Central memory CD8-positive, alpha-beta T cell (primary cell): Measurements from ENCODE around the gene CDH26.

Experiments
- ATAC-seq: fragments of 150-1000 bp; cut with Tn5 transposase; replicated peaks from 2 replicates; pipeline ENCODE4 v1.10.0; 2022; ENCODE audit warnings: mild to moderate bottlenecking, moderate FRiP score, moderate number of reproducible peaks; ENCODE audit not compliant: poor library complexity, severe bottlenecking; ENCODE audit errors: extremely low read depth
- DNase-seq, 2 donors: peaks; one replicate each; pipeline ENCODE4 v3.0.0; 2021; ENCODE audit warnings: low spot score in 2 of 2
- H3K27ac Mint-ChIP-seq: one replicate; pipeline ENCODE4 v1.8.0; 2022; ENCODE audit warnings: low read depth, mild to moderate bottlenecking, moderate library complexity, mixed read lengths
- H3K27me3 Mint-ChIP-seq: one replicate; pipeline ENCODE4 v1.8.0; 2022; ENCODE audit warnings: mixed read lengths
- H3K36me3 Mint-ChIP-seq: one replicate; pipeline ENCODE4 v1.8.0; 2022; ENCODE audit warnings: mild to moderate bottlenecking, moderate library complexity, mixed read lengths; ENCODE audit not compliant: insufficient read depth
- H3K4me1 Mint-ChIP-seq: one replicate; pipeline ENCODE4 v1.8.0; 2022; ENCODE audit warnings: mixed read lengths
- H3K4me3 Mint-ChIP-seq: one replicate; pipeline ENCODE4 v1.8.0; 2022; ENCODE audit warnings: mild to moderate bottlenecking, moderate library complexity, mixed read lengths
- H3K9me3 Mint-ChIP-seq: one replicate; pipeline ENCODE4 v1.8.0; 2022; ENCODE audit warnings: mixed read lengths

CDH26 gene

GRCh38 chr20:59972037-59972801 is 14.0 kb downstream of the CDH26 start:
- no peak overlapping the region for H3K4me3 Mint-ChIP-seq
- DNase-seq = no peak
- H3K9me3 Mint-ChIP-seq = no peaks in the 10 kb centered on the region
- no peaks in the 10 kb centered on the region for H3K36me3 Mint-ChIP-seq
- no peak for ATAC-seq
- H3K27ac Mint-ChIP-seq = no peak overlapping the region
- H3K4me1 Mint-ChIP-seq = no peaks in the 10 kb centered on the region
- H3K27me3 Mint-ChIP-seq = no peaks in the 10 kb centered on the region

DNA sequence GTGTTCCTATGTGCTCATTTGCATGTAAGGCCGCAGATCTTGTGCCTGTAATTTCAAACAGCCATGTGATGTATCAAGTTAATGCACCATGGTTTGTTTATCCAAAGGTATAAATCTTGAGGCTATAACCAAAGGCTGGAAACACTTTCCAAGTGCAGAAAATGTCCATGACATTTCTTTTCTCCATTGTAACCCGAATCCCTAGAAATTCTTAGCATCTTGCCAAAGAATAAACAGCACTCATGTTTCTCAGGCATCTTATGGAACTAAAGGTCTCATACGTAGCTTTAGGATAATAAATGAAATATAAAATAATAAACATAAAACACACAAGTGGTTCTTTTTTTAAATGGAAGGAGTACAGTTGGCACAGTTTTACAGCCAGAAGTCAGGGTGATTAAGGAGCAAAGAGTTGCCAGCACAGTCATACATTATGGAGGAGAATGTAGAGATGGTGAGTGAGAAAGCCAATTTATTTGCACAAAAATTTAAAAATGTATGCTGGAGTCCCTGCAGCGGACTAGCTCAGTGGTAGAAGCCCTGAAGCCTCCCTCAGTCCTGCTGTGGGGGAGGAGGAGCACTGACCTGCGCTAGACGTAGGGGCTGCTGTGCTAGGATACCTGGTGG is 18.0 kb downstream of the CDH26 start:
- ATAC-seq (no peak), DNase-seq (no peak)
- H3K9me3 Mint-ChIP-seq = no peaks in the 10 kb centered on the region
- H3K27me3 Mint-ChIP-seq = no peaks in the 10 kb centered on the region
- no peaks in the 10 kb centered on the region for H3K36me3 Mint-ChIP-seq
- H3K27ac Mint-ChIP-seq = no peak overlapping the region
- H3K4me1 Mint-ChIP-seq = no peaks in the 10 kb centered on the region
- no peak overlapping the region for H3K4me3 Mint-ChIP-seq

GRCh38 chr20:59977086-59977485 is 18.9 kb downstream of the CDH26 start:
- Mint-ChIP-seq H3K27me3 (no peaks in the 10 kb centered on the region), H3K4me3 (no peak overlapping the region), H3K36me3 (no peaks in the 10 kb centered on the region), H3K27ac (no peak overlapping the region), H3K9me3 (no peaks in the 10 kb centered on the region), H3K4me1 (no peaks in the 10 kb centered on the region)
- no peak for ATAC-seq
- no peak for DNase-seq

- Mint-ChIP-seq H3K4me3 (no peak overlapping the region), H3K36me3 (no peaks in the 10 kb centered on the region), H3K27me3 (no peaks in the 10 kb centered on the region), H3K4me1 (no peaks in the 10 kb centered on the region), H3K9me3 (no peaks in the 10 kb centered on the region), H3K27ac (no peak overlapping the region)
- no peak for ATAC-seq
- no peak for DNase-seq
Measured at GRCh38 chr20:59983076-59983475, 24.9 kb downstream of the CDH26 start.

DNA sequence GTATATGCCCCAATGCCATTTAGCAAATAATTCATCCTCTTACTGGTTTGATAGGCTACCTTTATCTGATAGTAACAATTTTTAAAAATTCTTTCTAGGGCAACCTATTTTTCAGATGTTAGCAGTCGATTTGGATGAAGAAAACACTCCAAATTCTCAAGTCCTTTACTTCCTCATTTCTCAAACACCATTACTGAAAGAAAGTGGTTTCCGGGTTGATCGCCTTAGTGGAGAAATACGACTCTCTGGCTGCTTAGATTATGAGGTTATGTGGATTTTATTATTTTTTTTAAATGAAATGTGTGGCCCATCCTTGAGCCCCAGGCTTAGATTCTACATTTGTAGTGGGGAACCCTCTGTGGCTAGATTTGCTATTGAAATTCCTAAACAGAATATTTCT is 26.3 kb downstream of the CDH26 start:
- H3K36me3 Mint-ChIP-seq = peaks cover 2% of the 10 kb centered on the region
- H3K4me3 Mint-ChIP-seq = no peak overlapping the region
- H3K27ac Mint-ChIP-seq = peak overlapping the region; percentile 19
- ATAC-seq (no peak), DNase-seq (no peak)
- H3K9me3 Mint-ChIP-seq = no peaks in the 10 kb centered on the region
- H3K4me1 Mint-ChIP-seq = no peaks in the 10 kb centered on the region
- no peaks in the 10 kb centered on the region for H3K27me3 Mint-ChIP-seq

DNA sequence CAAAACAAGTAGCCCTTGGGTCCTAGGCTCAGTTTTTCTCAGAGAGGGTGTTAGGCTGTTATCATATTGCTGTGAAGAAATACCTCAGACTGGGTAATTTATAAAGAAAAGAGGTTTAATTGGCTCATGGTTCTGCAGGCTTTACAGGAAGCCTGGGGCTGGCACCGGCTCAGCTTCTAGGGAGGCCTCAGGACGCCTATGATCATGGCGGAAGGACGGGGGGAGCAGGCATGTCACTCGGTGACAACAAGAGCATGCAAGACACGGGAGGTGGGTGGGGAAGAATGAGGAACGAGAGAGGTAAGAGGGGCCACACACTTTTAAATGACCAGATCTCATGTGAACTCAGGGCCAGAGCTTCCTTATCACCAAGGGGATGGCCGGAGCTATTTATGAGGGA is 26.9 kb downstream of the CDH26 start:
- Mint-ChIP-seq H3K4me3 (no peak overlapping the region), H3K27me3 (no peaks in the 10 kb centered on the region), H3K27ac (no peak overlapping the region), H3K9me3 (no peaks in the 10 kb centered on the region), H3K4me1 (no peaks in the 10 kb centered on the region), H3K36me3 (peaks cover 2% of the 10 kb centered on the region)
- no peak for ATAC-seq
- DNase-seq = no peak

- no peak for ATAC-seq
- H3K9me3 Mint-ChIP-seq = no peaks in the 10 kb centered on the region
Measured at GRCh38 chr20:59985864-59986263, 27.6 kb downstream of the CDH26 start.

GRCh38 chr20:59987135-59987534 is 28.9 kb downstream of the CDH26 start:
- Mint-ChIP-seq H3K4me3 (no peak overlapping the region), H3K4me1 (no peaks in the 10 kb centered on the region), H3K27me3 (no peaks in the 10 kb centered on the region), H3K27ac (no peak overlapping the region), H3K36me3 (peaks cover 2% of the 10 kb centered on the region), H3K9me3 (no peaks in the 10 kb centered on the region)
- DNase-seq = no peak
- no peak for ATAC-seq

More at GRCh38 chr20:59985864-59986263, 27.6 kb downstream of the CDH26 start:
- no peak for DNase-seq
- no peaks in the 10 kb centered on the region for H3K27me3 Mint-ChIP-seq
- no peaks in the 10 kb centered on the region for H3K4me1 Mint-ChIP-seq
- H3K4me3 Mint-ChIP-seq = no peak overlapping the region
- no peak overlapping the region for H3K27ac Mint-ChIP-seq
- peaks cover 2% of the 10 kb centered on the region for H3K36me3 Mint-ChIP-seq

DNA sequence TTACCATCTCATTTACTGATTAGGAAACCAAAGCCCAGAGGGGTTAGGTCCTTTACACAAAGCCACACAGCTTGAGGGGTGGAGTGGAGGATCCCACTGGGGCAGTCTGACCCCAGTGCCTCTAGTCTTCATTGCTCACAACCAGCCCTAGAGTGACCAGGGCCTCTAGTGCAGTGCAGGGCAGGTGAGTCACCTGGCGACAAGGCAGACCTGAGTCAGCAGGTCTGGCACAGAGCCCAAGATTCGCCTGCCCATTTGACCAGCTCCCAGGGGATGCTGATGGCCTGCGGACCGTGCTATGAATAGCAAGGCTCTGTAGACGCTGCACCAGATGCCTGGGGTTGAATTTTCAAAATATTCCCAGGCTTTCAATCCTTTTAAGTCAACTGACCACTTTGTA is 29.9 kb downstream of the CDH26 start:
- Mint-ChIP-seq H3K27me3 (no peaks in the 10 kb centered on the region), H3K27ac (no peak overlapping the region), H3K4me3 (no peak overlapping the region), H3K36me3 (peaks cover 2% of the 10 kb centered on the region), H3K4me1 (no peaks in the 10 kb centered on the region), H3K9me3 (no peaks in the 10 kb centered on the region)
- DNase-seq (no peak), ATAC-seq (no peak)

GRCh38 chr20:59992526-59993084 is 34.4 kb downstream of the CDH26 start:
- Mint-ChIP-seq H3K27ac (no peak overlapping the region), H3K9me3 (no peaks in the 10 kb centered on the region), H3K4me1 (no peaks in the 10 kb centered on the region), H3K4me3 (no peak overlapping the region), H3K27me3 (no peaks in the 10 kb centered on the region), H3K36me3 (peaks cover 2% of the 10 kb centered on the region)
- ATAC-seq (no peak), DNase-seq (no peak)

DNA sequence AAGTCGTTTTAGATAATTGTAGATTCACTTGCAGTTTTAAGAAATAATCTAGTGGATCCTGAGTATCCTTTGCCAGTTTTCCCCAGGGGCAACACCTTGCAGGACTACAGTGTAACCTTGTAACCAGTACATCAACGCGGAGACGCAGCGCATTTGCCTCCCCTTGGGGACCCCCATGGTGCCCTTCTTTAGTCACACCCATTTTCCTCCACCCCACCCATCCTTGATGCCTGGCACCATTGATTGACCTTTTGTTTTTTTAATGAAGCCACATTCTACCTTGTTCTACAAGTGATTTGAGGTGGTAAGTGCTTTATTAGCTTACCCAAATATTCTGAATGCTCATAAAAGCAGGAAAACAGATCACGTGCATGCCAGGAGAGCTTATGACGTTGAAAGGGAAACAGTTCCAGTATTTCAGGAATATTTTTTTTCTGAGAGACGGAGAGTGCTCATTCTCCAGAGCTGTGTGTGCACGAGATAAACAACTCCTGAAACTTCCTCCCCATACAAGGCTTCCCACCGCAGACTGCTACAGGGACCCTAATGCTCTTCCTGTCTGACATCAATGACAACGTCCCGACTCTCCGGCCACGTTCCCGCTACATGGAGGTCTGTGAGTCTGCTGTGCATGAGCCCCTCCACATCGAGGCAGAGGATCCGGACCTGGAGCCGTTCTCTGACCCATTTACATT is 35.7 kb downstream of the CDH26 start:
- no peaks in the 10 kb centered on the region for H3K9me3 Mint-ChIP-seq
- ATAC-seq = no peak
- H3K27me3 Mint-ChIP-seq = no peaks in the 10 kb centered on the region
- H3K36me3 Mint-ChIP-seq = no peaks in the 10 kb centered on the region
- no peak overlapping the region for H3K27ac Mint-ChIP-seq
- no peak overlapping the region for H3K4me3 Mint-ChIP-seq
- no peak for DNase-seq
- no peaks in the 10 kb centered on the region for H3K4me1 Mint-ChIP-seq

DNA sequence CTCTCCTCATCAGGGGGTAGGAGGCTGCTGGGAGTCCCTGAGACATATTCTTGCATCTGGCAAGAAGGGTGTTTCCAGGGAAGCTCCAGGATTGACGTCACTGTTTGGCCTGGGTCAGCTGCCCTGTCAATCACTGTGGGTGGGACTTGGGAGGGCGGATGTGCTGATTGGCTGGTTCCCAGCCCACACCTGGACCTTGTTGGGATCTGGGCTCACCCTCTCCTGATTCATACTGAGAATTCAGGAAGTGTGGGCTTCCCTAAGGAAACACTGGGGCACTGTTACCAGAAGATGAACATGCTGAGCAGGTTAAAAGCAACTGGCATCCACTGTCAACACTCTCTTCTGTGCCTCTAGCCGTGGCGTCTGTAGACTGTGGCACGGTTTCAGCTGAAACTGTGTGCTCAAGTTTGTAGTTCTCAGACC is 36.5 kb downstream of the CDH26 start:
- Mint-ChIP-seq H3K4me1 (no peaks in the 10 kb centered on the region), H3K27me3 (no peaks in the 10 kb centered on the region), H3K27ac (no peak overlapping the region), H3K4me3 (no peak overlapping the region), H3K36me3 (no peaks in the 10 kb centered on the region), H3K9me3 (no peaks in the 10 kb centered on the region)
- ATAC-seq = no peak
- DNase-seq = no peak

- H3K4me3 Mint-ChIP-seq = no peak overlapping the region
- H3K9me3 Mint-ChIP-seq = no peaks in the 10 kb centered on the region
- no peaks in the 10 kb centered on the region for H3K27me3 Mint-ChIP-seq
- no peaks in the 10 kb centered on the region for H3K36me3 Mint-ChIP-seq
- no peak overlapping the region for H3K27ac Mint-ChIP-seq
- ATAC-seq = no peak
- no peak for DNase-seq
- H3K4me1 Mint-ChIP-seq = no peaks in the 10 kb centered on the region
Measured at GRCh38 chr20:59996108-59996507, 37.9 kb downstream of the CDH26 start.
